Neural progenitor cell (in vitro differentiated cells): ENCODE data around the gene TNIK. TPM values are rescaled to one million over a fixed set of nuclear protein-coding genes. Genes with fewer than 3 reads are reported as not detected.

ENCODE experiments used
- DNase-seq: peaks from one replicate; pipeline ENCODE4 v3.0.0-alpha.2; 2016; ENCODE audit warnings: low spot score
- H2AFZ ChIP-seq: fragments of 200-600 bp; sonication (generic); replicated peaks from 2 replicates; pipeline ENCODE4 v1.6.1; 2016; ENCODE audit warnings: antibody characterized with exemption
- H3F3A ChIP-seq: fragments of 200-600 bp; sonication (generic); 2 replicates; pipeline ENCODE4 v1.6.1; 2016; ENCODE audit warnings: antibody characterized with exemption, low read depth
- H3K27ac ChIP-seq: fragments of 200-600 bp; sonication (generic); 2 replicates; pipeline ENCODE4 v1.5.1; 2016; ENCODE audit warnings: mild to moderate bottlenecking
- H3K27me3 ChIP-seq: fragments of 200-600 bp; sonication (generic); 2 replicates; pipeline ENCODE4 v1.6.1; 2016; ENCODE audit warnings: mild to moderate bottlenecking, moderate library complexity
- H3K36me3 ChIP-seq: fragments of 200-600 bp; sonication (generic); 2 replicates; pipeline ENCODE4 v1.5.1; 2016
- H3K4me1 ChIP-seq: fragments of 200-600 bp; sonication (generic); 2 replicates; pipeline ENCODE4 v1.6.1; 2016; ENCODE audit warnings: mixed run types
- H3K4me2 ChIP-seq: fragments of 200-600 bp; sonication (generic); 2 replicates; pipeline ENCODE4 v1.6.1; 2016
- H3K4me3 ChIP-seq: fragments of 200-600 bp; sonication (generic); 2 replicates; pipeline ENCODE4 v1.5.1; 2016
- H3K79me2 ChIP-seq: fragments of 200-600 bp; sonication (generic); 2 replicates; pipeline ENCODE4 v1.6.1; 2016; ENCODE audit warnings: low read depth
- H3K9ac ChIP-seq: fragments of 200-600 bp; sonication (generic); 2 replicates; pipeline ENCODE4 v1.6.1; 2016
- H3K9me3 ChIP-seq: fragments of 200-600 bp; sonication (generic); 2 replicates; pipeline ENCODE4 v1.5.1; 2016; ENCODE audit warnings: low read depth
- H4K20me1 ChIP-seq: fragments of 200-600 bp; sonication (generic); 2 replicates; pipeline ENCODE4 v1.6.1; 2016; ENCODE audit warnings: low read depth
- H3K27ac Mint-ChIP-seq: 3 replicates; pipeline ENCODE4 v1.8.0; 2021; ENCODE audit warnings: mixed read lengths
- H3K27me3 Mint-ChIP-seq: 2 replicates; pipeline ENCODE4 v1.8.0; 2022; ENCODE audit warnings: low read depth, mild to moderate bottlenecking, inconsistent platforms, moderate library complexity, mixed read lengths; ENCODE audit not compliant: insufficient read depth
- H3K36me3 Mint-ChIP-seq: 3 replicates; pipeline ENCODE4 v1.8.0; 2021; ENCODE audit warnings: mixed read lengths
- H3K4me1 Mint-ChIP-seq: 3 replicates; pipeline ENCODE4 v1.8.0; 2021; ENCODE audit warnings: mixed read lengths
- H3K4me3 Mint-ChIP-seq: 3 replicates; pipeline ENCODE4 v1.8.0; 2021; ENCODE audit warnings: mild to moderate bottlenecking, moderate library complexity, mixed read lengths
- H3K9me3 Mint-ChIP-seq: 3 replicates; pipeline ENCODE4 v1.8.0; 2020; ENCODE audit warnings: mixed read lengths
- EZH2 ChIP-seq: fragments of 200-600 bp; sonication (generic); IDR thresholded peaks from 2 replicates; pipeline ENCODE4 v1.6.1; 2017; ENCODE audit warnings: antibody characterized with exemption, mild to moderate bottlenecking, moderate library complexity
- EZH2phosphoT487 ChIP-seq: fragments of 200-600 bp; sonication (generic); IDR thresholded peaks from 2 replicates; pipeline ENCODE4 v1.6.1; 2017; ENCODE audit warnings: antibody characterized with exemption
- total RNA-seq: library from RNA; depleted of rRNA; stranded (reverse); fragments of >200 nt; gene quantifications from 2 replicates; pipeline ENCODE4 v1.2.3, GENCODE V29; 2015; ENCODE audit warnings: low replicate concordance
- TF ChIP-seq, protein P1 (sequence below): fragments of 200-600 bp; sonication (generic); IDR thresholded peaks from 2 replicates; pipeline ENCODE4 v1.5.1; 2017; ENCODE audit warnings: antibody characterized with exemption, mild to moderate bottlenecking

Gene TNIK
- total RNA-seq, 1 donor from 2014 or later: 3.0 TPM

DNA sequence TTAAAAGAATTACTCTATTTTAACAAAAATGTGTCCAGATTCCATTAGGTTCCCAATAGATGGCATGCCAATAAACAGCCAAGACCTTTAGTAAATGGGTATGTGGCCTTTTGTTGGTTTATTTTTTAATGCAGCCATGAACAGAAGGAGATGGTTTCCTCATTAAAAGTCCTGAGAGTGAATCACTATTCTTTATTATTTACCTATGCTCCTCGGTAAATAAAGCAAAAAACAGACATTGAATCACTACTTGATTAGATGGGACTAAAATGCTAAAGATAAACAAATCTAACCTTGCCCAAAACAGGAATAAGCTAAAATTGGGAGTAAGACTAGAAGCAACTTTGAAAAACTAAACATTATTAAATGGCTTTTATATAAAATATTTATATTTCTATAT, 94.2 kb downstream of the TNIK start:
- Histone ChIP-seq H3K27me3 (no peaks in the 10 kb centered on the region), H3K27ac (no peak overlapping the region), H4K20me1 (no peaks in the 10 kb centered on the region), H3F3A (no peaks in the 10 kb centered on the region), H3K4me2 (no peak overlapping the region), H3K4me3 (no peak overlapping the region), H2AFZ (no peak overlapping the region), H3K9me3 (no peaks in the 10 kb centered on the region), H3K79me2 (no peaks in the 10 kb centered on the region), H3K9ac (no peak overlapping the region), H3K36me3 (no peaks in the 10 kb centered on the region), H3K4me1 (peaks cover 16% of the 10 kb centered on the region)
- Mint-ChIP-seq H3K9me3 (no peaks in the 10 kb centered on the region), H3K4me3 (no peak overlapping the region), H3K27me3 (no peaks in the 10 kb centered on the region), H3K4me1 (peaks cover 47% of the 10 kb centered on the region), H3K36me3 (peaks cover 5% of the 10 kb centered on the region), H3K27ac (no peak overlapping the region)
- DNase-seq: no peak
- TF ChIP-seq, protein P1, sequence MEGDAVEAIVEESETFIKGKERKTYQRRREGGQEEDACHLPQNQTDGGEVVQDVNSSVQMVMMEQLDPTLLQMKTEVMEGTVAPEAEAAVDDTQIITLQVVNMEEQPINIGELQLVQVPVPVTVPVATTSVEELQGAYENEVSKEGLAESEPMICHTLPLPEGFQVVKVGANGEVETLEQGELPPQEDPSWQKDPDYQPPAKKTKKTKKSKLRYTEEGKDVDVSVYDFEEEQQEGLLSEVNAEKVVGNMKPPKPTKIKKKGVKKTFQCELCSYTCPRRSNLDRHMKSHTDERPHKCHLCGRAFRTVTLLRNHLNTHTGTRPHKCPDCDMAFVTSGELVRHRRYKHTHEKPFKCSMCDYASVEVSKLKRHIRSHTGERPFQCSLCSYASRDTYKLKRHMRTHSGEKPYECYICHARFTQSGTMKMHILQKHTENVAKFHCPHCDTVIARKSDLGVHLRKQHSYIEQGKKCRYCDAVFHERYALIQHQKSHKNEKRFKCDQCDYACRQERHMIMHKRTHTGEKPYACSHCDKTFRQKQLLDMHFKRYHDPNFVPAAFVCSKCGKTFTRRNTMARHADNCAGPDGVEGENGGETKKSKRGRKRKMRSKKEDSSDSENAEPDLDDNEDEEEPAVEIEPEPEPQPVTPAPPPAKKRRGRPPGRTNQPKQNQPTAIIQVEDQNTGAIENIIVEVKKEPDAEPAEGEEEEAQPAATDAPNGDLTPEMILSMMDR: no peak
- no peak for TF ChIP-seq EZH2phosphoT487

DNA sequence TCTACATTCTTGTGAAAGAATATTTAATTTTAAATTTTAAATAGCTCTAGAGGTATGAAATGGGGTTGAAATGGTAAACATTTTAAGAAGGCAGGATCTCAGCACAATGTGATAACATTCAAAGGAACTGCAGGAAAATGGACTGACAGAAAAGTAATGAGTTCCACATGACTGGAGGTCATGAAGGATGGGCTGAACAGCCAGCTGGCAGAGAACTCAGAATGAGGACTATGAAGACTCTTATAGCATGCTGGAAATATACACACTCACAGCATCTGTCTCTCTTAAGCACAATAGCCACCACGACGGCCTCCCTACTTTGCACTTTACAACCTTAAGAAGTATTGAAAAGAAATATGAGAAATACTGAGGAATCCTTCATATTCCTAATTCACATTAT, 94.7 kb downstream of the TNIK start:
- Histone ChIP-seq H3K36me3 (no peaks in the 10 kb centered on the region), H3K79me2 (no peaks in the 10 kb centered on the region), H4K20me1 (no peaks in the 10 kb centered on the region), H3K9me3 (no peaks in the 10 kb centered on the region), H3F3A (no peaks in the 10 kb centered on the region), H3K27me3 (no peaks in the 10 kb centered on the region), H2AFZ (no peak overlapping the region), H3K27ac (no peak overlapping the region), H3K9ac (no peak overlapping the region), H3K4me1 (peaks cover 13% of the 10 kb centered on the region), H3K4me3 (no peak overlapping the region), H3K4me2 (no peak overlapping the region)
- Mint-ChIP-seq H3K27ac (no peak overlapping the region), H3K9me3 (no peaks in the 10 kb centered on the region), H3K4me1 (peaks cover 44% of the 10 kb centered on the region), H3K4me3 (no peak overlapping the region), H3K27me3 (no peaks in the 10 kb centered on the region), H3K36me3 (peaks cover 5% of the 10 kb centered on the region)
- TF ChIP-seq EZH2phosphoT487 (no peak), EZH2 (no peak)
- TF ChIP-seq, protein P1: no peak
- no peak for DNase-seq

DNA sequence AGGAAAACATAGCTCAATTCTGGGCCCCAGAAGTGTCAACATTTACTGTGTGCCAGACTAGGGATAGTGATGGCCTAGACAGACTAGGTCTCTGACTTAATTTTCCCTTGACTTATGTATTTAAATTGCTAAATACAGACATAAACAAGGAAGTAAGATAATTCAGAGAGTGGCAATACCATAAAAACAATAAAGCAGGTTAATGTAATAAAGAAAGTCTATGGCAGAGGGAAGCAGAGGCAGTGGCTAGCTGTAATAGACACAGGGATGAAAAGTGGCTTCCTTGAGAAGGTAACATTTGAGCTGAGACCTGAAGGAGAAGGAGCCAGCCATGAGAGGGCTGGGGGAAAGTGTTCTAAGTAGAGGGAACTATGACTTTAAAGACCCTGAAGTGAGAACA, 95.7 kb downstream of the TNIK start:
- H2AFZ ChIP-seq: no peak overlapping the region
- peaks cover 5% of the 10 kb centered on the region for H3K36me3 Mint-ChIP-seq
- H3K9ac ChIP-seq: no peak overlapping the region
- no peaks in the 10 kb centered on the region for H3F3A ChIP-seq
- H3K27ac Mint-ChIP-seq: peak overlapping the region; percentile 84
- no peak overlapping the region for H3K4me2 ChIP-seq
- H3K27me3 Mint-ChIP-seq: no peaks in the 10 kb centered on the region
- TF ChIP-seq, protein P1: no peak
- TF ChIP-seq EZH2: no peak
- no peak for TF ChIP-seq EZH2phosphoT487
- no peak overlapping the region for H3K4me3 Mint-ChIP-seq
- no peaks in the 10 kb centered on the region for H3K79me2 ChIP-seq
- no peak overlapping the region for H3K27ac ChIP-seq
- H3K4me3 ChIP-seq: no peak overlapping the region
- H4K20me1 ChIP-seq: no peaks in the 10 kb centered on the region
- H3K27me3 ChIP-seq: no peaks in the 10 kb centered on the region
- H3K9me3 ChIP-seq: no peaks in the 10 kb centered on the region
- H3K9me3 Mint-ChIP-seq: no peaks in the 10 kb centered on the region
- H3K4me1 Mint-ChIP-seq: peaks cover 39% of the 10 kb centered on the region
- no peaks in the 10 kb centered on the region for H3K36me3 ChIP-seq
- DNase-seq: no peak
- peaks cover 13% of the 10 kb centered on the region for H3K4me1 ChIP-seq

DNA sequence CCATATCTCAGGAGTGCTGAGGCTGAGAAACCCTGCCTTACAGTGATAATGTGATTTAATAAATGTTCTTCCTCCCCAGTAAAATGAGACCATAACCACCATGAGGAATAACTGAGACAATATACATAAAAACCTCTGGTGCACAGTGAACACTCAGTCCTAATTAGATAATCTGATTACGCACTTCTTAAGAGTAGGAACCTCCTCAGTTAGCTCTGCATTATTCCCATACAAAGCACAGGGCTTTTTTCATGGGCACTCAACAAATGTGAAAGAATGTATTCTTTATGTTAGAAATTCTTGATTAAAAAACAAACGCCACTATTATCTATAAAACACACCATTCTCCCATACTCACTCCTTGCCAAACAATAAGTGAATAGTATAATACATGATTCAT, 97.0 kb downstream of the TNIK start:
- Mint-ChIP-seq H3K27ac (no peak overlapping the region), H3K36me3 (peaks cover 1% of the 10 kb centered on the region), H3K4me3 (no peak overlapping the region), H3K9me3 (peaks cover 3% of the 10 kb centered on the region), H3K27me3 (no peaks in the 10 kb centered on the region), H3K4me1 (peaks cover 39% of the 10 kb centered on the region)
- Histone ChIP-seq H3K9ac (no peak overlapping the region), H3K4me1 (peaks cover 13% of the 10 kb centered on the region), H4K20me1 (no peaks in the 10 kb centered on the region), H3K27me3 (no peaks in the 10 kb centered on the region), H3K4me3 (no peak overlapping the region), H3K9me3 (no peaks in the 10 kb centered on the region), H3K27ac (no peak overlapping the region), H3F3A (no peaks in the 10 kb centered on the region), H3K79me2 (no peaks in the 10 kb centered on the region), H3K4me2 (peak overlapping the region; percentile 34), H2AFZ (no peak overlapping the region), H3K36me3 (no peaks in the 10 kb centered on the region)
- TF ChIP-seq, protein P1: no peak
- TF ChIP-seq EZH2phosphoT487 (no peak), EZH2 (no peak)
- DNase-seq: no peak
